GM12864 (cell line): ENCODE measurements around the gene TMEFF2.

Source experiments
- DNase-seq: peaks from one replicate; pipeline ENCODE4 v3.0.0-alpha.2; 2011; ENCODE audit warnings: low read depth
- H3K4me3 ChIP-seq: 2 replicates; pipeline ENCODE4 v1.5.1; 2011; ENCODE audit warnings: mild to moderate bottlenecking, low read depth, low read length, control low read depth
- TF ChIP-seq, protein P1 (sequence below): IDR thresholded peaks from 2 replicates; pipeline ENCODE4 v1.5.1; 2011; ENCODE audit warnings: low read depth, mild to moderate bottlenecking, moderate library complexity, low read length, control low read depth, inconsistent platforms; ENCODE audit errors: missing control alignments

The TMEFF2 gene

DNA sequence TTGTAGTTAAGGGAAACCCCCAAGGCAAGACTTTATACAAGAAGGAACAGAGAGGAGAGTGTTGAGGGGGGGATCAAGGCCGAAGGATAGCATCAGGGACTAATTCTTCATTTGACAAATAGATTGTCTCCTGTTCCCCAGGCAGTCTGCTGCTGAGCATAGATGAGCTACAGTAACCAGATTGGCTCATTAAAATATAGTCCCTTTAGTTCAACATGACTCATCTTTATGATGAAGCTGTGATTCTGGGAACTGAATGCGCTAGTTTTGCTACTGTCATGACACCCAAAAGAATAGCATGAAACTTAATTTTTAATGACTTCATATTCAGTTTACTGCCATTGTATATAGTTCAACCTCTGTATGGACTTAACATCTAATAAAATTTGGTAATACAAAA is 35.5 kb downstream of the TMEFF2 start:
- TF ChIP-seq, protein P1, sequence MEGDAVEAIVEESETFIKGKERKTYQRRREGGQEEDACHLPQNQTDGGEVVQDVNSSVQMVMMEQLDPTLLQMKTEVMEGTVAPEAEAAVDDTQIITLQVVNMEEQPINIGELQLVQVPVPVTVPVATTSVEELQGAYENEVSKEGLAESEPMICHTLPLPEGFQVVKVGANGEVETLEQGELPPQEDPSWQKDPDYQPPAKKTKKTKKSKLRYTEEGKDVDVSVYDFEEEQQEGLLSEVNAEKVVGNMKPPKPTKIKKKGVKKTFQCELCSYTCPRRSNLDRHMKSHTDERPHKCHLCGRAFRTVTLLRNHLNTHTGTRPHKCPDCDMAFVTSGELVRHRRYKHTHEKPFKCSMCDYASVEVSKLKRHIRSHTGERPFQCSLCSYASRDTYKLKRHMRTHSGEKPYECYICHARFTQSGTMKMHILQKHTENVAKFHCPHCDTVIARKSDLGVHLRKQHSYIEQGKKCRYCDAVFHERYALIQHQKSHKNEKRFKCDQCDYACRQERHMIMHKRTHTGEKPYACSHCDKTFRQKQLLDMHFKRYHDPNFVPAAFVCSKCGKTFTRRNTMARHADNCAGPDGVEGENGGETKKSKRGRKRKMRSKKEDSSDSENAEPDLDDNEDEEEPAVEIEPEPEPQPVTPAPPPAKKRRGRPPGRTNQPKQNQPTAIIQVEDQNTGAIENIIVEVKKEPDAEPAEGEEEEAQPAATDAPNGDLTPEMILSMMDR = no peak
- DNase-seq = no peak
- no peak overlapping the region for H3K4me3 ChIP-seq

GRCh38 chr2:192157776-192158175 is 37.0 kb downstream of the TMEFF2 start:
- TF ChIP-seq, protein P1 = no peak
- H3K4me3 ChIP-seq = no peak overlapping the region
- DNase-seq = no peak

GRCh38 chr2:192155511-192156118 is 39.1 kb downstream of the TMEFF2 start:
- TF ChIP-seq, protein P1 = no peak
- DNase-seq = no peak
- no peak overlapping the region for H3K4me3 ChIP-seq

DNA sequence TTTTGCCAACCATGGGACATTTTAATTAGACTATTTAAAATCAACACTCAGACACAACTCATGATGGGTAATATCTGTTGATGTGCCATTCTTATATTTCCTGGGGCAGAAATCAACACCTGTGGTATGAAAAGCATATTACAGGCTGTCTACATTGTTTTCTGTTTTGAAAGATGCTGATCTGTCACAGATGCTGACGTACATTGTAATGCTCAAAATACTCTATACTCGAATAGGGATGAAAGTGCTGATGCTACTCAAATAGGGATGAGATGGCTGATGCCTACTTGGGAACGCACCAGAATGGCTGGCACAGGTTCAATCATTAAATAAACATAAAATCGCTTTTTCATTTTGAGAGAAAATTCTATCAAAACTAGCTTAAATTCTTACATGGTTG is 41.2 kb downstream of the TMEFF2 start:
- DNase-seq = no peak
- TF ChIP-seq, protein P1 = no peak

GRCh38 chr2:192151853-192152252 is 42.9 kb downstream of the TMEFF2 start:
- no peak overlapping the region for H3K4me3 ChIP-seq
- TF ChIP-seq, protein P1 = no peak
- DNase-seq = no peak

More for the DNA sequence above, 41.2 kb downstream of the TMEFF2 start:
- H3K4me3 ChIP-seq = no peak overlapping the region

GRCh38 chr2:192150166-192150565 is 44.6 kb downstream of the TMEFF2 start:
- no peak for DNase-seq
- no peak overlapping the region for H3K4me3 ChIP-seq
- TF ChIP-seq, protein P1 = no peak
